Fibroblast of gingiva (primary cell): Measurements from ENCODE around the gene FIBP.
"Not testable (repeated sequence)": the region's sequence is repeated elsewhere in the genome, so short reads cannot be mapped to it uniquely, and the experiment has no call there.

ENCODE experiments used
- DNase-seq: peaks from one replicate; pipeline ENCODE4 v3.0.0-alpha.2; 2011; ENCODE audit warnings: low read depth

Gene FIBP

GRCh38 chr11:65915101-65915820, 27.0 kb upstream of the FIBP start:
- no peak for DNase-seq

GRCh38 chr11:65912845-65913244, 24.6 kb upstream of the FIBP start:
- peak; percentile 75 for DNase-seq

- DNase-seq: peak; percentile 88
Measured at GRCh38 chr11:65911682-65912568, 23.7 kb upstream of the FIBP start.

- DNase-seq: no peak
Measured at GRCh38 chr11:65907878-65908277, 19.6 kb upstream of the FIBP start.

- DNase-seq: no peak
Measured at GRCh38 chr11:65906602-65907001, 18.3 kb upstream of the FIBP start.

GRCh38 chr11:65903715-65904114, 15.4 kb upstream of the FIBP start:
- DNase-seq: no peak

- peak; percentile 87 for DNase-seq
Measured at GRCh38 chr11:65903068-65903481, 14.8 kb upstream of the FIBP start.

GRCh38 chr11:65900899-65901180, 12.6 kb upstream of the FIBP start:
- DNase-seq: no peak

- peak; percentile 98 for DNase-seq
Measured at GRCh38 chr11:65900125-65900898, 12.0 kb upstream of the FIBP start, which contains the start of gene FOSL1. Gene FOSL1, minus strand, starts transcription at chr11:65900388. Its CDS starts 49 bp downstream, at chr11:65900339.

GRCh38 chr11:65899356-65900124, 11.3 kb upstream of the FIBP start:
- DNase-seq: peak; percentile 83

- DNase-seq: peak; percentile 28
Measured at GRCh38 chr11:65898656-65899355, 10.5 kb upstream of the FIBP start.

- DNase-seq: peak; percentile 23
Measured at GRCh38 chr11:65897020-65897471, 8.8 kb upstream of the FIBP start.

- DNase-seq: no peak
Measured at GRCh38 chr11:65896034-65896999, 8.0 kb upstream of the FIBP start.

- DNase-seq: no peak
Measured at GRCh38 chr11:65895482-65895981, 7.3 kb upstream of the FIBP start.

- no peak for DNase-seq
Measured at GRCh38 chr11:65894034-65894591, 5.8 kb upstream of the FIBP start.

- peak; percentile 35 for DNase-seq
Measured at GRCh38 chr11:65892661-65893317, 4.5 kb upstream of the FIBP start.

GRCh38 chr11:65892137-65892540, 3.9 kb upstream of the FIBP start:
- not testable (repeated sequence) for DNase-seq

GRCh38 chr11:65891219-65892136, 3.2 kb upstream of the FIBP start:
- peak; percentile 41 for DNase-seq
